ENCODE results near the gene LSS.

DNA sequence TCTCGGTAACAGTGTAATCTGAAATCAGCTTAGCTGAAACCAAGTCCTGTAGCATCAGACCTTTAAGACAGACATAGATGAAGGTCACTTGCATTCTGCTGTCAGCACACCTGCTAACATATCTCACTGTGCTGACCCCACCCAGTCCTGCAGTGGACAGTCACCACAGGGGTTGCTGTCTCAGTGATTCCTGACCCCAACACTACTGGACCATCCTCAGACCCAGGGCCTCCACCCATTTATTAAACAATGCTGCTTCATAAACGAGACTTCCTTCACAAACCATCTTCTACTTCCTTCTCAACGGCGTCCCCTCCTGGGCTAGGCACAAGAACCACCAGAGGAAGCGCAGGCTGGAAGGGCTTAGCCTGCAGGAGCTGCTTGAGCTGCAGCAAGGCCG lies 17.8 kb upstream of the LSS start:
- TF ChIP-seq, protein P1, sequence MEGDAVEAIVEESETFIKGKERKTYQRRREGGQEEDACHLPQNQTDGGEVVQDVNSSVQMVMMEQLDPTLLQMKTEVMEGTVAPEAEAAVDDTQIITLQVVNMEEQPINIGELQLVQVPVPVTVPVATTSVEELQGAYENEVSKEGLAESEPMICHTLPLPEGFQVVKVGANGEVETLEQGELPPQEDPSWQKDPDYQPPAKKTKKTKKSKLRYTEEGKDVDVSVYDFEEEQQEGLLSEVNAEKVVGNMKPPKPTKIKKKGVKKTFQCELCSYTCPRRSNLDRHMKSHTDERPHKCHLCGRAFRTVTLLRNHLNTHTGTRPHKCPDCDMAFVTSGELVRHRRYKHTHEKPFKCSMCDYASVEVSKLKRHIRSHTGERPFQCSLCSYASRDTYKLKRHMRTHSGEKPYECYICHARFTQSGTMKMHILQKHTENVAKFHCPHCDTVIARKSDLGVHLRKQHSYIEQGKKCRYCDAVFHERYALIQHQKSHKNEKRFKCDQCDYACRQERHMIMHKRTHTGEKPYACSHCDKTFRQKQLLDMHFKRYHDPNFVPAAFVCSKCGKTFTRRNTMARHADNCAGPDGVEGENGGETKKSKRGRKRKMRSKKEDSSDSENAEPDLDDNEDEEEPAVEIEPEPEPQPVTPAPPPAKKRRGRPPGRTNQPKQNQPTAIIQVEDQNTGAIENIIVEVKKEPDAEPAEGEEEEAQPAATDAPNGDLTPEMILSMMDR (conservative IDR thresholded peaks at IDR 0.05; ENCODE audit: low read depth, low read length) = no peak
- TF ChIP-seq EZH2 (IDR thresholded peaks at IDR 0.05; ENCODE audit: low read length, unreplicated experiment) = no peak
- TF ChIP-seq EZH2phosphoT487 (IDR thresholded peaks at IDR 0.05; ENCODE audit: borderline replicate concordance, low read length) = no peak
